ENCODE data around the gene R3HCC1L.

The R3HCC1L gene

DNA sequence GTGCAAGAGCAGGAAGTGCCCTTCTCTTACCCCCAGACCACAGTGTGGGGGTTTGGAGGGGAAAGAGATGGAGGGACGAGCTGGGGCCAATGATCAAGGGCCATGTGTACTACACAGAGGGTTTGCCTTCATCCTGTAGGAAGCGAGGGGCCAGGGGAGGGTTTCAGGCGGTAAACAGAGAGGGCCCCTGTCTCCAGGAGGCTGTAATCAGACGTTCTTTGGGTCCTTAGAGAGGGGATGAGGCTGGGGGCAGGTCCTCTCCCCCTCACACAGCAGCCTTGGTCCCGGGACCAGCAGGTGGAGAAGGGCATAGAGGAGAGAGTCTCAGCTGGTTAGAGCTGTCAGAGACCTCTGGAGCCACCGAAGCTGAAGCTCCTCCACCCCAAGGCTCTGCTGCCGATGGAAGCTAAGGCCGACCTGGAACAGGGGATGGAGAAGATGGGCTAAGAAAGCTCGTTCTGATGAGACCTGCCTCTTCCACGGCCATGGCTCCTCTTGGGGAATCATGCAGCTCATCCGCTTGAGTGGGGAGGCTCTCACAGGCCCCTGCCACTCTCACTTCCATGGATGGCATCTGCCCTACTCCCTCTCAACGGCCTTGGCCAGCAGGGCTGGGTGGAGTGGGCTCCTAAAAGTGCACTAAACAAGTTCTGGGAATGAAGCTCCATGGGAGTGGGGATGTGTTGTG, 130.1 kb downstream of the R3HCC1L start:
- intact Hi-C loops (cut with DNase I; ENCODE audit: low total_unique reads), result loop anchor here (5.0 to 10.0 kb wide), 2 partner anchors 48 to 150 kb away; partner anchors contain the start of gene PYROXD2
- TF ChIP-seq, protein P1, sequence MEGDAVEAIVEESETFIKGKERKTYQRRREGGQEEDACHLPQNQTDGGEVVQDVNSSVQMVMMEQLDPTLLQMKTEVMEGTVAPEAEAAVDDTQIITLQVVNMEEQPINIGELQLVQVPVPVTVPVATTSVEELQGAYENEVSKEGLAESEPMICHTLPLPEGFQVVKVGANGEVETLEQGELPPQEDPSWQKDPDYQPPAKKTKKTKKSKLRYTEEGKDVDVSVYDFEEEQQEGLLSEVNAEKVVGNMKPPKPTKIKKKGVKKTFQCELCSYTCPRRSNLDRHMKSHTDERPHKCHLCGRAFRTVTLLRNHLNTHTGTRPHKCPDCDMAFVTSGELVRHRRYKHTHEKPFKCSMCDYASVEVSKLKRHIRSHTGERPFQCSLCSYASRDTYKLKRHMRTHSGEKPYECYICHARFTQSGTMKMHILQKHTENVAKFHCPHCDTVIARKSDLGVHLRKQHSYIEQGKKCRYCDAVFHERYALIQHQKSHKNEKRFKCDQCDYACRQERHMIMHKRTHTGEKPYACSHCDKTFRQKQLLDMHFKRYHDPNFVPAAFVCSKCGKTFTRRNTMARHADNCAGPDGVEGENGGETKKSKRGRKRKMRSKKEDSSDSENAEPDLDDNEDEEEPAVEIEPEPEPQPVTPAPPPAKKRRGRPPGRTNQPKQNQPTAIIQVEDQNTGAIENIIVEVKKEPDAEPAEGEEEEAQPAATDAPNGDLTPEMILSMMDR (IDR thresholded peaks at IDR 0.05), result no peak
- H3K4me1 ChIP-seq, result peaks cover 0 to 57% (median 42%) of the 10 kb centered on the region in 4 donors

DNA sequence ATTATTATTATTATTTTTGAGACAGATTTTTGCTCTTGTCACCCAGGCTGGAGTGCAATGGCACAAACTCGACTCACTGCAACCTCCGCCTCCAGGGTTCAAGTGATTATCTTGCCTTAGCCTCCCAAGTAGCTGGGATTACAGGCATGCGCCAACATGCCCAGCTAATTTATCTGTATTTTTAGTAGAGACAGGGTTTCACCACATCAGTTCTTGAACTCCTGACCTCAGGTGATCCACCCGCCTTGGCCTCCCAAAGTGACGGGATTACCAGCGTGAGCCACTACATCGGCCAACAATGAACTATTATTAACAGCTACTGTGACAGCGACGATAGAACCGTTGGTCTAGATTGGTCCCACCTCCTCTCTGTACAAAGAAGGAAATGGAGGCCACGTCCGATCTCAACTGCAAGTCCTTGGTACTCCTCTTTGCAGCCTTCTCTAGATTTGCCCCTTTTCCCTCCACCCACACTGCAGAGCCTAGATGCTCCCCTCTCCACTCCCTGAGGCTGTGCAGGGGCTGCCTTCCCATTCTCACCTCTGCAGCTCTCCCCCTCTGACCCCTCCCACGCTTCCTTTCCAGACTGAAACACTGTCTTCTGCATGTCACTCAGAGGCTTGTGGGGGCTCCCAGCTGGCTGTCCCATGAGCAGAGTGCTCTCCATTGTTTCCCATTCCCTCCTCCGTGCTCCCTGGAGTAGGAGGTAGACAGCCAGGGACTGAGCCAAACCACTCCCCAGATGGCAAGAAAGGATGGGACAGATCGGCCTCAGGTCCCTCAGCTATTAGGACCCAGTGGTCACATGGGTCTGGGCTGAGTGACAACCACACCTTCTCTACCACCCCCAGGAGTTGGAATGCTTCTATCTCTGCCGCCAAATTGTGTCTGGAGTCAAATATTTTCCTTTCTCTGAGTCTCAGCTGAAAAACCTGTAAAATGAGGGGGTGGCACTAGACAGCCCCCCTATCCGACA, 131.2 kb downstream of the R3HCC1L start:
- H3K27ac ChIP-seq, result peak overlapping the region; percentile 94

More for the DNA sequence above, 130.1 kb downstream of the R3HCC1L start:
- peaks cover 0 to 16% (median 0%) of the 10 kb centered on the region in 3 donors for H3K36me3 ChIP-seq
- no peaks in the 10 kb centered on the region for H3K9me3 ChIP-seq
- H3K27me3 ChIP-seq, result no peaks in the 10 kb centered on the region
- peak overlapping the region in 1 of 2 donors; percentile 15 for H3K27ac ChIP-seq
- H3K4me3 ChIP-seq, result no peak overlapping the region
- DNase-seq, result no peak

GRCh38 chr10:98266647-98267046, 132.2 kb downstream of the R3HCC1L start:
- Histone ChIP-seq H3K36me3 (peaks cover 0 to 6% (median 0%) of the 10 kb centered on the region in 3 donors), H3K27ac (peak overlapping the region; percentile 94), H3K9me3 (no peaks in the 10 kb centered on the region), H3K4me1 (peaks cover 0 to 63% (median 48%) of the 10 kb centered on the region in 4 donors), H3K4me3 (peak overlapping the region in 1 of 2 donors; percentile 60), H3K27me3 (no peaks in the 10 kb centered on the region)
- TF ChIP-seq, protein P1 (IDR thresholded peaks at IDR 0.05), result no peak
- no peak for DNase-seq
- intact Hi-C loops (cut with DNase I; ENCODE audit: low total_unique reads), result loop anchor here (10.0 kb wide), 1 partner anchor 148 kb away; the partner anchor contains the start of gene PYROXD2

More for the DNA sequence above, 131.2 kb downstream of the R3HCC1L start:
- TF ChIP-seq, protein P1 (IDR thresholded peaks at IDR 0.05), result no peak
- Histone ChIP-seq H3K4me3 (no peak overlapping the region), H3K36me3 (peaks cover 0 to 13% (median 0%) of the 10 kb centered on the region in 3 donors), H3K9me3 (no peaks in the 10 kb centered on the region), H3K4me1 (peaks cover 0 to 65% (median 53%) of the 10 kb centered on the region in 4 donors), H3K27me3 (no peaks in the 10 kb centered on the region)
- intact Hi-C loops (cut with DNase I; ENCODE audit: low total_unique reads), result loop anchor here (10.0 kb wide), 1 partner anchor 149 kb away; the partner anchor contains the start of gene PYROXD2
- no peak for DNase-seq

GRCh38 chr10:98267069-98267893, 132.8 kb downstream of the R3HCC1L start:
- H3K27ac ChIP-seq, result peak overlapping the region; percentile 94
- TF ChIP-seq, protein P1 (IDR thresholded peaks at IDR 0.05), result no peak
- H3K36me3 ChIP-seq, result no peaks in the 10 kb centered on the region
- H3K4me3 ChIP-seq, result peak overlapping the region; percentile 53 to 60
- H3K27me3 ChIP-seq, result no peaks in the 10 kb centered on the region
- no peaks in the 10 kb centered on the region for H3K9me3 ChIP-seq
- H3K4me1 ChIP-seq, result peaks cover 0 to 56% (median 42%) of the 10 kb centered on the region in 4 donors
- intact Hi-C loops (cut with DNase I; ENCODE audit: low total_unique reads), result loop anchor here (10.0 kb wide), 1 partner anchor 148 kb away; the partner anchor contains the start of gene PYROXD2
- DNase-seq, result no peak
